T-helper 1 cell treated with Interleukin-12 subunit alpha and Interleukin-12 subunit beta and Interleukin-4 antibody, amounts not matched to agents 30 μg/mL and 1 μg/mL, for 36 hours (primary cell): ENCODE results near the gene HAPLN1.

Experiments used
- H3K27ac Mint-ChIP-seq: one replicate; pipeline ENCODE4 v1.8.0; 2021; ENCODE audit warnings: mild to moderate bottlenecking, mixed read lengths
- H3K27me3 Mint-ChIP-seq: one replicate; pipeline ENCODE4 v1.8.0; 2021; ENCODE audit warnings: low read depth, mixed read lengths
- H3K36me3 Mint-ChIP-seq: one replicate; pipeline ENCODE4 v1.8.0; 2021; ENCODE audit warnings: low read depth, mixed read lengths
- H3K4me1 Mint-ChIP-seq: one replicate; pipeline ENCODE4 v1.8.0; 2021; ENCODE audit warnings: low read depth, mixed read lengths
- H3K4me3 Mint-ChIP-seq: one replicate; pipeline ENCODE4 v1.8.0; 2021; ENCODE audit warnings: mild to moderate bottlenecking, moderate library complexity, mixed read lengths
- H3K9me3 Mint-ChIP-seq: one replicate; pipeline ENCODE4 v1.8.0; 2021; ENCODE audit warnings: mixed read lengths

Gene HAPLN1

DNA sequence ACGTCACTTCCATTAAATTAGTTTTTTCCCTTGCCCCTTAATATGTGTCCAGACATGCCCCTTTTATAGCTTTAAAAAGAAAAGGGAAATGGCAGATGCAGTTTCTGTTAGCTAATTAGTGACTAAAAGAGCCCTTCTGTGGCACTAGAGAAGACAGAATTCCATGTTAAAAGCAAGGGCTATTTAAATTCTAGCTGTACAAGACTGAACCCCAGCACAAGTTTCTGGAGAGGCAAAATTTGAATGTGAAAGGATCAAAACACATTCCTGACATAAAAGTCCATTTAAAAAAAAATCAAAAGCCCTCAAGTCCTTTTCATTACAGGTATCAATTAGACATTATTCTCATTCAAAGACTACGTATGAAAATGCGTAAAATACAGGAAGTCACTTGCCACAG lies 78.7 kb downstream of the HAPLN1 start:
- H3K27ac Mint-ChIP-seq = no peak overlapping the region
- no peaks in the 10 kb centered on the region for H3K4me1 Mint-ChIP-seq
- no peak overlapping the region for H3K4me3 Mint-ChIP-seq
- no peaks in the 10 kb centered on the region for H3K27me3 Mint-ChIP-seq
- H3K9me3 Mint-ChIP-seq = no peaks in the 10 kb centered on the region
- no peaks in the 10 kb centered on the region for H3K36me3 Mint-ChIP-seq

- H3K27me3 Mint-ChIP-seq = no peaks in the 10 kb centered on the region
- H3K4me1 Mint-ChIP-seq = no peaks in the 10 kb centered on the region
- H3K27ac Mint-ChIP-seq = no peak overlapping the region
- no peaks in the 10 kb centered on the region for H3K9me3 Mint-ChIP-seq
- no peaks in the 10 kb centered on the region for H3K36me3 Mint-ChIP-seq
- H3K4me3 Mint-ChIP-seq = no peak overlapping the region
Observed at GRCh38 chr5:83639911-83640310, 80.7 kb downstream of the HAPLN1 start.

DNA sequence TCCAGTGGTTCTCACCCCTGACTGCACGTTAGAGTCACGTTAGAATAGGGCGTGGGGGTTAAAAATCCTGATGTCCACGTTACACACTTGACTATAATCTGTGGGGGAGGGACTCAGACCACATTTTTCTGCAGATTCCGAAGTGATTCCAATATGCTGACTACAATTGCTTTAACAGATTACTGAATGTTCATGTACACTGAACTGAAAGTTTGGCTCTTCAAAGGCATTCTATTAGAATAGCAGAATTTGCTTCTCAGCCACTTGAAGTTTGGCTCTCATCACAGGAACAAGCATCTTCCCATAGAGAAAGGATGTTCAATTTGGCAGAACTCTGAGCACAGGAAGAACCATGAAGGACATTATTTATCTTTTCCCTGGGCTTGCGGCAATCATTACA lies 84.5 kb downstream of the HAPLN1 start:
- Mint-ChIP-seq H3K4me3 (no peak overlapping the region), H3K27ac (no peak overlapping the region), H3K9me3 (no peaks in the 10 kb centered on the region), H3K36me3 (no peaks in the 10 kb centered on the region), H3K4me1 (no peaks in the 10 kb centered on the region), H3K27me3 (no peaks in the 10 kb centered on the region)

- no peak overlapping the region for H3K4me3 Mint-ChIP-seq
- no peaks in the 10 kb centered on the region for H3K36me3 Mint-ChIP-seq
- no peaks in the 10 kb centered on the region for H3K27me3 Mint-ChIP-seq
- H3K9me3 Mint-ChIP-seq = no peaks in the 10 kb centered on the region
- no peaks in the 10 kb centered on the region for H3K4me1 Mint-ChIP-seq
- no peak overlapping the region for H3K27ac Mint-ChIP-seq
Observed at GRCh38 chr5:83633285-83633684, 87.4 kb downstream of the HAPLN1 start.

- Mint-ChIP-seq H3K36me3 (no peaks in the 10 kb centered on the region), H3K4me3 (no peak overlapping the region), H3K9me3 (no peaks in the 10 kb centered on the region), H3K27me3 (no peaks in the 10 kb centered on the region), H3K27ac (no peak overlapping the region), H3K4me1 (no peaks in the 10 kb centered on the region)
Observed at GRCh38 chr5:83632874-83633273, 87.8 kb downstream of the HAPLN1 start.

DNA sequence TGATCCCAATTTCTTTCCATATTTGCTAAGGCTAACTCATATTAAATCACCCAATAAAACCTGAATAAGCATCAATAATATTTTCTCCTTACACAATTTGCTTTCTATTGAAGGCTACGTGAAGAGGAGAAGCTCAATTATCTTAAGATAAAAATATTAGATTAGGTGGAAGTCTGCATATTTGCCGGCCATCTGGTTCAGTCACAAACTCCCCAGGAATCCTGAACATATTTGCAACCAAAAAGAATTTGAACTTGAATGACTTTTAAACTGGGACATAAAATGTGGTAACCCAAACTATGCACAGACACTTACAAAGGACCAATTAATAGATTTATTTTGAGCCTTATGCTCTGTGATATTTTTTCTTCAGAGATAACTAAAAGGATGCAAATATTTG lies 92.3 kb downstream of the HAPLN1 start:
- no peak overlapping the region for H3K4me3 Mint-ChIP-seq
- H3K27me3 Mint-ChIP-seq = no peaks in the 10 kb centered on the region
- H3K9me3 Mint-ChIP-seq = no peaks in the 10 kb centered on the region
- no peaks in the 10 kb centered on the region for H3K4me1 Mint-ChIP-seq
- H3K36me3 Mint-ChIP-seq = no peaks in the 10 kb centered on the region
- H3K27ac Mint-ChIP-seq = no peak overlapping the region

- H3K4me1 Mint-ChIP-seq = no peaks in the 10 kb centered on the region
- H3K4me3 Mint-ChIP-seq = no peak overlapping the region
Observed at GRCh38 chr5:83614841-83615240, 105.8 kb downstream of the HAPLN1 start.

DNA sequence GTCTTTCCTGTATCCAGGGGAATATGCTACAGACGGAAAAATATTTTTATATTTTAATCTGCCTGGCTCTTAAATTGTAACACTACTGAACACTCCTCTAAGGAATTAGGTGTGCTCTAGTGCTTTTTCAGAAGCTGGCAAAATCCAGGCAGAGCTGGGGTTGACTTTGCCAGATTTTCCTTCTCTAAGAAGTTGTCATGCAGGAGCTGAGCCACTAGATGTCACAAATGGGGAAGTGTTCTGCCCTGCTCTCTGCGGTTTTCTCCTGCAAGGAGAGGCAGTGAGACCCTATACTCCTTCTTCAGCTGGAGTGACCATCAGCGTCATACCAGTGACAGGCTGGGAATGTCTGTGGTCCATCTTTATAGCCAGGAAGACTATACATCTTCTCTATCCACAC lies 112.5 kb downstream of the HAPLN1 start:
- H3K4me1 Mint-ChIP-seq = no peaks in the 10 kb centered on the region
- no peak overlapping the region for H3K4me3 Mint-ChIP-seq
- H3K27me3 Mint-ChIP-seq = no peaks in the 10 kb centered on the region

More at GRCh38 chr5:83614841-83615240, 105.8 kb downstream of the HAPLN1 start:
- H3K27me3 Mint-ChIP-seq = no peaks in the 10 kb centered on the region
- no peaks in the 10 kb centered on the region for H3K36me3 Mint-ChIP-seq
- H3K9me3 Mint-ChIP-seq = no peaks in the 10 kb centered on the region
- H3K27ac Mint-ChIP-seq = no peak overlapping the region

DNA sequence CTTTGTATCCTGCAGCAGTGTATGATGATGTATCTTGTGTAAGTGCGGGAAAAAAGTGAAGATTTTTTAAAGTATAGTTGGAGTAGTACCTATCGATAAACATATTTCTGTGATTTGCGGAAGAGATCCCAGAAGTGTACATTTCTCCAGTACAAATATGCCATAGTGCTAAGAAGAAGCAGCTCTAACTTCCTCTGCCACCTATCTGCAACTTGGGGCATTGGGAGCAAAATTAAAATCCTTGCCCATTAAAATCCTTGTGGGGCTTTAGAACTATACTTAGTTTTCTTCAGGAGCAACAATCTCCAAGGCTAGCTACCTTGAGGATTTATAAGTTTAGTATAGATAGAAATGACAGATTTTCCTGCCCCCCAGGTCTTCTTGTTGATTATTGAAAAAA lies 125.4 kb downstream of the HAPLN1 start:
- H3K9me3 Mint-ChIP-seq = no peaks in the 10 kb centered on the region
- no peaks in the 10 kb centered on the region for H3K4me1 Mint-ChIP-seq
- no peak overlapping the region for H3K4me3 Mint-ChIP-seq
- no peaks in the 10 kb centered on the region for H3K27me3 Mint-ChIP-seq
- no peaks in the 10 kb centered on the region for H3K36me3 Mint-ChIP-seq
- H3K27ac Mint-ChIP-seq = no peak overlapping the region

More for the DNA sequence above, 112.5 kb downstream of the HAPLN1 start:
- Mint-ChIP-seq H3K36me3 (no peaks in the 10 kb centered on the region), H3K9me3 (no peaks in the 10 kb centered on the region), H3K27ac (no peak overlapping the region)

DNA sequence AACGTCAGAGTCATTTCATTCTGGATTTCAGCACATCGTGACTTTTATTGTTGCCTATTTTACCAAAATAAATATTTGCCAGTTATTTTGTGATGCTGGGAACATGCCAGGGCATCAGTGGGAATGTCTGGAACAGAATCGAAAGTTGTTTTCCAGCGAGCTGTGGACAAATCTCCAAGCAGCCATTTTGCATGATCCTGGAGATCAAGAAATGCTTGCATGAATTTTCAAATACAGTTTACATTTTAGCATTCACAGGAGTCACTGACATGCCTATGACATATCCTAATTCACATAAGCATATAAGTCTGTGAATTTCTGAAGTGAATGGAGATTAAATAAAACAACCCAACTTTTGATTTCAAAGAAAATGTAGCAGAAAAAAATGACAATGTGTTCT lies 129.7 kb downstream of the HAPLN1 start:
- Mint-ChIP-seq H3K27me3 (peaks cover 3% of the 10 kb centered on the region), H3K4me1 (no peaks in the 10 kb centered on the region), H3K27ac (no peak overlapping the region), H3K36me3 (no peaks in the 10 kb centered on the region), H3K4me3 (no peak overlapping the region), H3K9me3 (no peaks in the 10 kb centered on the region)

- Mint-ChIP-seq H3K27me3 (peaks cover 3% of the 10 kb centered on the region), H3K4me1 (no peaks in the 10 kb centered on the region), H3K36me3 (no peaks in the 10 kb centered on the region), H3K4me3 (no peak overlapping the region), H3K27ac (no peak overlapping the region), H3K9me3 (no peaks in the 10 kb centered on the region)
Observed at GRCh38 chr5:83589786-83590185, 130.9 kb downstream of the HAPLN1 start.
